HG02970 (cell line): ENCODE measurements around the gene DPEP3.

Experiments
- ATAC-seq: cut with Tn5 transposase; IDR thresholded peaks from one replicate; pipeline ENCODE4 v1.9.1; 2021; ENCODE audit warnings: mild to moderate bottlenecking, moderate library complexity, moderate number of reproducible peaks; ENCODE audit not compliant: unreplicated experiment, low FRiP score

The DPEP3 gene

GRCh38 chr16:67967958-67968399 lies 12.3 kb downstream of the DPEP3 start:
- peak; percentile 15 for ATAC-seq

GRCh38 chr16:67967183-67967957 lies 12.9 kb downstream of the DPEP3 start:
- no peak for ATAC-seq

GRCh38 chr16:67966549-67967182 lies 13.6 kb downstream of the DPEP3 start:
- no peak for ATAC-seq

- ATAC-seq: no peak
Measured at GRCh38 chr16:67965668-67966548, 14.4 kb downstream of the DPEP3 start.

- no peak for ATAC-seq
Measured at GRCh38 chr16:67964477-67965131, 15.7 kb downstream of the DPEP3 start.

GRCh38 chr16:67963662-67964321 lies 16.5 kb downstream of the DPEP3 start:
- ATAC-seq: no peak

GRCh38 chr16:67963292-67963661 lies 17.0 kb downstream of the DPEP3 start:
- ATAC-seq: no peak

- no peak for ATAC-seq
Measured at GRCh38 chr16:67962135-67962534, 18.2 kb downstream of the DPEP3 start.

- no peak for ATAC-seq
Measured at GRCh38 chr16:67961551-67961957, 18.7 kb downstream of the DPEP3 start.

- ATAC-seq: no peak
Measured at GRCh38 chr16:67959536-67960329, 20.6 kb downstream of the DPEP3 start.

- ATAC-seq: no peak
Measured at GRCh38 chr16:67957622-67958021, 22.7 kb downstream of the DPEP3 start.

- no peak for ATAC-seq
Measured at GRCh38 chr16:67954421-67955196, 25.7 kb downstream of the DPEP3 start.

GRCh38 chr16:67953641-67954375 lies 26.5 kb downstream of the DPEP3 start:
- ATAC-seq: no peak

GRCh38 chr16:67951485-67951884 lies 28.8 kb downstream of the DPEP3 start:
- ATAC-seq: no peak

- ATAC-seq: no peak
Measured at GRCh38 chr16:67950335-67950843, 29.9 kb downstream of the DPEP3 start.

GRCh38 chr16:67949645-67950044 lies 30.7 kb downstream of the DPEP3 start:
- ATAC-seq: no peak

- no peak for ATAC-seq
Measured at GRCh38 chr16:67948015-67948414, 32.3 kb downstream of the DPEP3 start.
